H9 (cell line): ENCODE data around the gene CHRM4. TPM values are rescaled to one million over a fixed set of nuclear protein-coding genes. Genes with fewer than 3 reads are reported as not detected.

Experiments used
- DNase-seq: peaks from one replicate; pipeline ENCODE4 v3.0.0-alpha.2; 2017
- H2AFZ ChIP-seq: one replicate; pipeline ENCODE4 v1.6.1; 2013; ENCODE audit warnings: mild to moderate bottlenecking, low read length, control low read depth, moderate library complexity
- H2AK5ac ChIP-seq: 2 replicates; pipeline ENCODE4 v1.6.1; 2013; ENCODE audit warnings: low read length, control low read depth, mixed read lengths; ENCODE audit not compliant: insufficient read length
- H2BK120ac ChIP-seq: one replicate; pipeline ENCODE4 v1.6.1; 2013; ENCODE audit warnings: low read depth, mild to moderate bottlenecking, low read length, control low read depth, inconsistent platforms; ENCODE audit not compliant: poor library complexity, severe bottlenecking
- H2BK12ac ChIP-seq: 2 replicates; pipeline ENCODE4 v1.6.1; 2013; ENCODE audit warnings: low read length, control low read depth, mixed read lengths, low read depth; ENCODE audit not compliant: insufficient read length
- H2BK15ac ChIP-seq: 2 replicates; pipeline ENCODE4 v1.6.1; 2013; ENCODE audit warnings: low read depth, low read length, control low read depth
- H2BK20ac ChIP-seq: one replicate; pipeline ENCODE4 v1.6.1; 2013; ENCODE audit warnings: low read depth, mild to moderate bottlenecking, low read length, control low read depth, inconsistent platforms; ENCODE audit not compliant: poor library complexity, severe bottlenecking
- H2BK5ac ChIP-seq: 2 replicates; pipeline ENCODE4 v1.6.1; 2013; ENCODE audit warnings: low read length, control low read depth, mixed read lengths; ENCODE audit not compliant: insufficient read length
- H3K14ac ChIP-seq: 2 replicates; pipeline ENCODE4 v1.6.1; 2013; ENCODE audit warnings: low read length, control low read depth; ENCODE audit not compliant: insufficient read depth
- H3K18ac ChIP-seq: 2 replicates; pipeline ENCODE4 v1.6.1; 2013; ENCODE audit warnings: low read depth, mild to moderate bottlenecking, mixed read lengths, low read length, control low read depth; ENCODE audit not compliant: insufficient read length
- H3K23ac ChIP-seq: 2 replicates; pipeline ENCODE4 v1.6.1; 2013; ENCODE audit warnings: low read length, control low read depth, mixed read lengths, low read depth; ENCODE audit not compliant: insufficient read length
- H3K23me2 ChIP-seq: 2 replicates; pipeline ENCODE4 v1.6.1; 2013; ENCODE audit warnings: low read depth, mild to moderate bottlenecking, mixed read lengths, low read length, control low read depth; ENCODE audit not compliant: insufficient read length, poor library complexity, severe bottlenecking
- H3K27ac ChIP-seq: 2 replicates; pipeline ENCODE4 v1.5.1; 2013; ENCODE audit warnings: low read length, control low read depth, mixed read lengths, low read depth; ENCODE audit not compliant: insufficient read length
- H3K27me3 ChIP-seq: 2 replicates; pipeline ENCODE4 v1.6.1; 2013; ENCODE audit warnings: low read length, control low read depth, inconsistent platforms; ENCODE audit not compliant: insufficient read depth
- H3K4ac ChIP-seq: 2 replicates; pipeline ENCODE4 v1.6.1; 2013; ENCODE audit warnings: low read depth, mild to moderate bottlenecking, control low read depth, inconsistent platforms, low read length, moderate library complexity
- H3K4me1 ChIP-seq: 2 replicates; pipeline ENCODE4 v1.6.1; 2013; ENCODE audit warnings: low read length, control low read depth, inconsistent platforms; ENCODE audit not compliant: insufficient read depth
- H3K4me2 ChIP-seq: 2 replicates; pipeline ENCODE4 v1.6.1; 2013; ENCODE audit warnings: low read length, control low read depth, mixed read lengths; ENCODE audit not compliant: insufficient read length, insufficient read depth
- H3K56ac ChIP-seq: 2 replicates; pipeline ENCODE4 v1.6.1; 2013; ENCODE audit warnings: low read depth, mild to moderate bottlenecking, mixed read lengths, low read length, control low read depth; ENCODE audit not compliant: insufficient read length
- H3K79me1 ChIP-seq: 2 replicates; pipeline ENCODE4 v1.6.1; 2013; ENCODE audit warnings: low read depth, mild to moderate bottlenecking, moderate library complexity, low read length, control low read depth, inconsistent platforms; ENCODE audit not compliant: insufficient read depth, poor library complexity, severe bottlenecking
- H3K79me2 ChIP-seq: 2 replicates; pipeline ENCODE4 v1.6.1; 2013; ENCODE audit warnings: low read length, control low read depth, inconsistent platforms; ENCODE audit not compliant: insufficient read depth
- H3K9ac ChIP-seq: 2 replicates; pipeline ENCODE4 v1.6.1; 2013; ENCODE audit warnings: low read length, control low read depth, mixed read lengths; ENCODE audit not compliant: insufficient read length; ENCODE audit errors: extremely low read depth
- H3K9me3 ChIP-seq: one replicate; pipeline ENCODE4 v1.6.1; 2013; ENCODE audit warnings: low read depth, low read length, inconsistent platforms; ENCODE audit not compliant: control insufficient read depth
- H3T11ph ChIP-seq: one replicate; pipeline ENCODE4 v1.6.1; 2013; ENCODE audit warnings: mild to moderate bottlenecking, low read length, control low read depth, inconsistent platforms
- H4K20me1 ChIP-seq: one replicate; pipeline ENCODE4 v1.6.1; 2013; ENCODE audit not compliant: control insufficient read depth, insufficient read length, insufficient read depth
- H4K5ac ChIP-seq: 2 replicates; pipeline ENCODE4 v1.6.1; 2013; ENCODE audit warnings: low read depth, mild to moderate bottlenecking, mixed read lengths, low read length, control low read depth; ENCODE audit not compliant: insufficient read length
- H4K8ac ChIP-seq: replicated peaks from 2 replicates; pipeline ENCODE4 v1.6.1; 2013; ENCODE audit warnings: low read length, control low read depth, mixed read lengths, low read depth; ENCODE audit not compliant: insufficient read length
- H4K91ac ChIP-seq: 2 replicates; pipeline ENCODE4 v1.6.1; 2013; ENCODE audit warnings: low read depth, mild to moderate bottlenecking, moderate library complexity, mixed read lengths, low read length, control low read depth; ENCODE audit not compliant: insufficient read length
- H3K27ac Mint-ChIP-seq, 3 experiments: 2 replicates in 2 of 3; 3 replicates in 1 of 3; pipeline ENCODE4 v1.8.0; 2020 to 2021; ENCODE audit warnings: mixed read lengths in 3 of 3, mild to moderate bottlenecking in 1 of 3, moderate library complexity in 1 of 3
- H3K27me3 Mint-ChIP-seq: 2 replicates; pipeline ENCODE4 v1.8.0; 2021; ENCODE audit warnings: low read depth, mild to moderate bottlenecking, moderate library complexity, mixed read lengths
- H3K36me3 Mint-ChIP-seq, 3 experiments: 2 replicates in 2 of 3; 3 replicates in 1 of 3; pipeline ENCODE4 v1.8.0; 2020 to 2021; ENCODE audit warnings: low read depth in 3 of 3, mixed read lengths in 3 of 3; ENCODE audit not compliant: insufficient read depth in 1 of 3
- H3K4me1 Mint-ChIP-seq, 2 experiments: 2 replicates each; pipeline ENCODE4 v1.8.0; 2020; ENCODE audit warnings: mixed read lengths in 2 of 2
- H3K4me3 Mint-ChIP-seq, 2 experiments: 2 replicates in 1 of 2; 3 replicates in 1 of 2; pipeline ENCODE4 v1.8.0; 2020 to 2021; ENCODE audit warnings: mild to moderate bottlenecking in 2 of 2, mixed read lengths in 2 of 2, moderate library complexity in 1 of 2
- H3K9me3 Mint-ChIP-seq, 2 experiments: 2 replicates in 1 of 2; 3 replicates in 1 of 2; pipeline ENCODE4 v1.8.0; 2020; ENCODE audit warnings: mild to moderate bottlenecking in 2 of 2, mixed read lengths in 2 of 2, moderate library complexity in 1 of 2
- WGBS: extraction: QIAGEN DNeasy Blood & Tissue Kit; methylation state at CpG from one replicate; pipeline ENCODE4 v1.1.7; 2013; ENCODE audit warnings: missing lambda C conversion rate, low lambda C conversion rate, mixed read lengths; ENCODE audit not compliant: insufficient read length; ENCODE audit errors: extremely low coverage; 5-methylcytosine and 5-hydroxymethylcytosine counted together
- total RNA-seq: library from RNA; stranded (reverse); gene quantifications from 2 replicates; pipeline ENCODE4 v1.2.1, GENCODE V29; 2021
- TF ChIP-seq, protein P1 (sequence below): fragments of 200-600 bp; sonication (generic); conservative IDR thresholded peaks from 3 replicates; pipeline ENCODE4 v1.8.0; 2021; ENCODE audit warnings: antibody characterized with exemption, mild to moderate bottlenecking

CHRM4 gene
- total RNA-seq, 1 experiment from 2014 or later = 1.0 TPM

GRCh38 chr11:46383404-46383758 is 8.2 kb downstream of the CHRM4 start:
- peaks cover 5 to 10% (median 9%) of the 10 kb centered on the region in 3 experiments; a peak in 5 of 7 replicates for H3K36me3 Mint-ChIP-seq
- Histone ChIP-seq H4K20me1 (no peaks in the 10 kb centered on the region), H4K91ac (no peak overlapping the region), H3K56ac (no peak overlapping the region), H3K4me1 (peaks cover 4% of the 10 kb centered on the region; the same call in 1 of the 2 replicates), H2BK120ac (no peak overlapping the region), H2BK20ac (no peak overlapping the region), H3K9me3 (no peaks in the 10 kb centered on the region), H2BK12ac (no peak overlapping the region), H3K79me2 (no peaks in the 10 kb centered on the region), H4K8ac (no peak overlapping the region), H3K18ac (no peak overlapping the region), H3T11ph (no peak overlapping the region), H3K14ac (no peak overlapping the region), H3K23me2 (peaks cover 8% of the 10 kb centered on the region), H3K27me3 (peaks cover 3% of the 10 kb centered on the region; the same call in 1 of the 2 replicates), H3K4ac (no peak overlapping the region), H3K9ac (no peak overlapping the region), H3K23ac (no peak overlapping the region), H2AK5ac (no peak overlapping the region), H2AFZ (no peak overlapping the region), H3K4me2 (no peak overlapping the region), H3K79me1 (no peaks in the 10 kb centered on the region), H4K5ac (no peak overlapping the region), H2BK5ac (no peak overlapping the region), H3K27ac (no peak overlapping the region), H2BK15ac (no peak overlapping the region)
- H3K4me1 Mint-ChIP-seq = peaks cover 12 to 36% of the 10 kb centered on the region in 2 experiments
- DNase-seq = no peak
- no CpG with 5 or more reads among the region's 7 CpGs for WGBS
- H3K9me3 Mint-ChIP-seq = no peaks in the 10 kb centered on the region
- H3K27ac Mint-ChIP-seq = no peak overlapping the region
- H3K27me3 Mint-ChIP-seq = peaks cover 36% of the 10 kb centered on the region
- H3K4me3 Mint-ChIP-seq = peak overlapping the region; percentile 79 to 86; a peak in 2 of 5 replicates
- TF ChIP-seq, protein P1, sequence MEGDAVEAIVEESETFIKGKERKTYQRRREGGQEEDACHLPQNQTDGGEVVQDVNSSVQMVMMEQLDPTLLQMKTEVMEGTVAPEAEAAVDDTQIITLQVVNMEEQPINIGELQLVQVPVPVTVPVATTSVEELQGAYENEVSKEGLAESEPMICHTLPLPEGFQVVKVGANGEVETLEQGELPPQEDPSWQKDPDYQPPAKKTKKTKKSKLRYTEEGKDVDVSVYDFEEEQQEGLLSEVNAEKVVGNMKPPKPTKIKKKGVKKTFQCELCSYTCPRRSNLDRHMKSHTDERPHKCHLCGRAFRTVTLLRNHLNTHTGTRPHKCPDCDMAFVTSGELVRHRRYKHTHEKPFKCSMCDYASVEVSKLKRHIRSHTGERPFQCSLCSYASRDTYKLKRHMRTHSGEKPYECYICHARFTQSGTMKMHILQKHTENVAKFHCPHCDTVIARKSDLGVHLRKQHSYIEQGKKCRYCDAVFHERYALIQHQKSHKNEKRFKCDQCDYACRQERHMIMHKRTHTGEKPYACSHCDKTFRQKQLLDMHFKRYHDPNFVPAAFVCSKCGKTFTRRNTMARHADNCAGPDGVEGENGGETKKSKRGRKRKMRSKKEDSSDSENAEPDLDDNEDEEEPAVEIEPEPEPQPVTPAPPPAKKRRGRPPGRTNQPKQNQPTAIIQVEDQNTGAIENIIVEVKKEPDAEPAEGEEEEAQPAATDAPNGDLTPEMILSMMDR = no peak; the same call in 1 of the 3 replicates
